Upper lobe of right lung (tissue), 1 donor: ENCODE results near the gene RGS6. TPM values are rescaled to one million over a fixed set of nuclear protein-coding genes. Genes with fewer than 3 reads are reported as not detected.

Experiments
- ATAC-seq: fragments of 200-7000 bp; cut with Tn5 transposase; one replicate; pipeline ENCODE4 v1.9.1; 2020; ENCODE audit warnings: mild to moderate bottlenecking, moderate library complexity
- DNase-seq: peaks from one replicate; pipeline ENCODE4 v3.0.0-alpha.2; 2020
- H3K27ac ChIP-seq: fragments of 200-600 bp; one replicate; pipeline ENCODE4 v1.8.0; 2022
- H3K27me3 ChIP-seq: fragments of 200-600 bp; one replicate; pipeline ENCODE4 v1.8.0; 2022; ENCODE audit warnings: mild to moderate bottlenecking
- H3K36me3 ChIP-seq: fragments of 200-600 bp; one replicate; pipeline ENCODE4 v1.8.0; 2022
- H3K4me1 ChIP-seq: fragments of 200-600 bp; one replicate; pipeline ENCODE4 v1.8.0; 2022
- H3K4me3 ChIP-seq: fragments of 200-600 bp; one replicate; pipeline ENCODE4 v1.8.0; 2022; ENCODE audit warnings: mild to moderate bottlenecking
- H3K9me3 ChIP-seq: fragments of 200-600 bp; one replicate; pipeline ENCODE4 v1.8.0; 2022
- intact Hi-C: fragments of 100-400 bp; cut with DNase I; formaldehyde crosslinking; loops from one replicate; pipeline ENCODE4 v1.11.0; 2022
- total RNA-seq: library from RNA; stranded (reverse); fragmentation: NEBNext Ultra II Directional; extraction: Animal tissue kit (Norgen Biotek cat#: 25700); gene quantifications from one replicate; pipeline ENCODE4 v1.2.1, GENCODE V29; 2021
- TF ChIP-seq, protein P1 (sequence below): fragments of 200-600 bp; IDR thresholded peaks from one replicate; pipeline ENCODE4 v1.8.0; 2022; ENCODE audit warnings: antibody characterized with exemption
- donor health status: DM: no; HTN: yes; CAD: no; lungs with severe emphysema.

Gene RGS6
- total RNA-seq, 1 donor from 2014 or later, result 2.6 TPM

DNA sequence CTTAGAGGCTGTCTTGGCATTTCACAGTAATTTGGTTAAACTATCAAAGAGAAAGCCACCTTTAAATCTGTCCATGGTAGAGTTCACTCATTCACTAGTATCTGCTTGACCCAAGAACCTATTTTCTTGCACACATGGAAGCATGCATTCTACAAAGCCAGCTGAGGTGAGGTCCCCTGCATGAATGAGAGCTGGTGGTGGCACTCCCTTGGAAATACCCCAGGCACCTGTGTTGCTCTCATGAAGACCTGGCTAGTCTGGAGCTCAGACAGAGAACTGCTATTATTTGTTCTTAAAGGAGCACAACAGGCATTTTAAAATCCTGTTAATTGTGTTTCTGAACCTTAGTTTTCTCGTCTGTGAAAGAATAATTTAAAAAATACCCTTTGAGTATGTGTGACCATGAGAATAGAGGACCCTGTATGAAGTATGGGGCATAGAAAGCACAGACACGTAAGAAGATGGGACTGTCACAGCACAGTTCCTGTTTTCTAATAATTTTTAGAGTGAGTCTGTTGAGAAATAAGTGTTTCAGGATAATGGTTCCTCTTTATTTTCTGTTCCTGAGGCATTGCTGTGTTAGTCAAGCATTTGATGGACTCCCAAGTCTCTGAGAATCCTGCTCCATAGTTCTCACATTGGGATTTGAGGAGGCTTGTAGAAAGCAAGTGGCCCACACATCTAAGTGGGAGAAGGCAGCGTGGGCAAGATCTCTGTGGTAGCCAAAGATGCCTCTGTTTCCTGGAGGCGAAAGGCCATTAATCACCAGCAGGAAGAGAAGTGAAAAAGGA lies 10.9 kb downstream of the RGS6 start:
- no peak overlapping the region for H3K4me3 ChIP-seq
- H3K27ac ChIP-seq, result no peak overlapping the region
- H3K9me3 ChIP-seq, result peaks cover 6% of the 10 kb centered on the region
- TF ChIP-seq, protein P1, sequence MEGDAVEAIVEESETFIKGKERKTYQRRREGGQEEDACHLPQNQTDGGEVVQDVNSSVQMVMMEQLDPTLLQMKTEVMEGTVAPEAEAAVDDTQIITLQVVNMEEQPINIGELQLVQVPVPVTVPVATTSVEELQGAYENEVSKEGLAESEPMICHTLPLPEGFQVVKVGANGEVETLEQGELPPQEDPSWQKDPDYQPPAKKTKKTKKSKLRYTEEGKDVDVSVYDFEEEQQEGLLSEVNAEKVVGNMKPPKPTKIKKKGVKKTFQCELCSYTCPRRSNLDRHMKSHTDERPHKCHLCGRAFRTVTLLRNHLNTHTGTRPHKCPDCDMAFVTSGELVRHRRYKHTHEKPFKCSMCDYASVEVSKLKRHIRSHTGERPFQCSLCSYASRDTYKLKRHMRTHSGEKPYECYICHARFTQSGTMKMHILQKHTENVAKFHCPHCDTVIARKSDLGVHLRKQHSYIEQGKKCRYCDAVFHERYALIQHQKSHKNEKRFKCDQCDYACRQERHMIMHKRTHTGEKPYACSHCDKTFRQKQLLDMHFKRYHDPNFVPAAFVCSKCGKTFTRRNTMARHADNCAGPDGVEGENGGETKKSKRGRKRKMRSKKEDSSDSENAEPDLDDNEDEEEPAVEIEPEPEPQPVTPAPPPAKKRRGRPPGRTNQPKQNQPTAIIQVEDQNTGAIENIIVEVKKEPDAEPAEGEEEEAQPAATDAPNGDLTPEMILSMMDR, result no peak
- DNase-seq (no peak), ATAC-seq (no peak)
- H3K36me3 ChIP-seq, result no peaks in the 10 kb centered on the region
- H3K4me1 ChIP-seq, result no peaks in the 10 kb centered on the region
- intact Hi-C loops, result no loop called here
- no peaks in the 10 kb centered on the region for H3K27me3 ChIP-seq

DNA sequence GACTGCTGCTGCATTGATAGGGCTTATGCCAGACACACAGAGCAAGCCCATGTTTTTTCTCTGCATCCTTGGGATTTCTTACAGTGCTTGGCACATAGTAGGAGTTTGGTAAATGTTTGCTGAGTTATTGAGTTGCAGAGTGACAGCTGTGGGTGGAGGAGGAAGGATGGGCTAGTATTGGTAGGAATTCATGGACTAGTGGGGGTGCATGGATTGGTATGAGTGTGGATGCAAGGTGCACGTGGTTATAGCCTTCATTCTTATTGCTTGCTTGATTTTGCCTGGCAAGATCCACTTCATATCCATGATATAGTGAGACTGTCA lies 11.4 kb downstream of the RGS6 start:
- DNase-seq (no peak), ATAC-seq (no peak)
- peaks cover 6% of the 10 kb centered on the region for H3K9me3 ChIP-seq
- TF ChIP-seq, protein P1, result no peak
- H3K27me3 ChIP-seq, result no peaks in the 10 kb centered on the region
- H3K27ac ChIP-seq, result no peak overlapping the region
- H3K4me3 ChIP-seq, result no peak overlapping the region
- no peaks in the 10 kb centered on the region for H3K4me1 ChIP-seq
- intact Hi-C loops, result no loop called here
- no peaks in the 10 kb centered on the region for H3K36me3 ChIP-seq

DNA sequence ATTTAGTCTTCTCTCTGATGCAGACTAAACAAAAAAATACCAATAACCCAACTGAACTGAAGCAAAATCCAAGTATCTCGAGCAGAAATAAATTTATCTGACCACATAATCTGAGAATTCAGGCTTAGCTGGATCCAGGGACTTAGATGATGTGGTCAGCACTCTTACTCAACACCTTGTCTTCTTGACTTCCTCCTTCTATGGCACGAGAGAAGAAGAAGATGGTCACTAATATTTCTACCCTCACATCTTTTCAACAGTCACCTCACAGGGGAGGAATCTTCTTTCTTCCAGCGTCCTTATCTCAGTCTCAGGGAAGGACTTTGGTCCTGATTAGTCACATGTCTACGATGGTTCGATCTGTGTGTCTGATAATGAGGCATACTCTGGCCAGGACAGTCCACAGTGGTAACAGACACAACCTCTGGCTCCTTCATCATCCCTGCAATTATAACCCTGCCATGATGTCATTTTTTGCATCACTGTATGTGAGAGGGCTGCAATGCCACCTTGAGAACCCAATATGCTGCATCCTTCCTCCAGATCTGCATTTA lies 15.8 kb downstream of the RGS6 start:
- Histone ChIP-seq H3K4me3 (no peak overlapping the region), H3K27me3 (no peaks in the 10 kb centered on the region), H3K9me3 (no peaks in the 10 kb centered on the region), H3K4me1 (no peaks in the 10 kb centered on the region), H3K36me3 (no peaks in the 10 kb centered on the region), H3K27ac (no peak overlapping the region)
- intact Hi-C loops, result no loop called here
- TF ChIP-seq, protein P1, result no peak
- ATAC-seq (no peak), DNase-seq (no peak)

DNA sequence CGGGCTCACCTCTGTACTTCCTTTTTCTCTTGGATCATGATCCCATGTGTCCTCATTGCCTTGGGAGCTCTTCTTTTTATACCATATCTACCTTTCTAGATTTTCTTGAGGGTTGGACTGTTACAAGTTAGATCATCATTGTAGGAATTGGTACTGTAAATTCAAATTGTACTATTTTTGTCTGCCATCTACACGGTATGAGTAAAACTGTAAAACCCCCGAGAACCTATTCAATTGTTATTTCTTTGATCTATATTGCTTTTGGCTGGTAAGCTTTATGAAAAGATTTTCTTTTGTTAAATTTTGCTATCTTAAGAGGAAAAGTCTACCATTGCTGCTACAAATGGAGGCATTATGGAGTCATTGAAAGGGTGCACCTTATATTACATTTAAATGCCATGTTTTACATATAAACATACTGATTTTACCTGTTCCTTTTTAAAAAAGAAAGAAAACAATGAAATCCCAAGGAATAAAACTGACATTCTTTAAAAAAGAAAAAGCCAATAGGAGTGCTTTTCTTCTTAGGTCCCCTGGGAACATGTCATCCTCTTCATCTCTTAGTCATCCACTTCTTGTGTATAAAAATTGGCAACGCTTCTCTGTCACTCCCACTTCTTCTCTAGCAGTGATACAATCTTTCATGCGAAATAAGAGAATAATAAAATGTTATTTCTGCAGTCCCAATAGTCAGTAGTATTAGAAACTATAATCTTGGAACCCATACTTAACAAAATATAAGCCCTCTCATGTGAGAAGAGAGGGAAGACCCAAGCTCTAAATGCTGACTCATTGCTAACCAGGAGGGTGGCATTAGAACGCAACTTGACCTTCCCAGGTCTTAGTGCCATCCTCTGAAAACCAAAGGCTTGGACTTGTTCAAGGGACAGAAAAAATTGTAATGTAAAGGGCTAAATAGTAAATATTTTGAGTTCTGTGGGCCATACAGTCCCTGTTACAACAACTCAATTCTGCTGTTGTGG lies 20.4 kb downstream of the RGS6 start:
- ATAC-seq (no peak), DNase-seq (no peak)
- Histone ChIP-seq H3K36me3 (no peaks in the 10 kb centered on the region), H3K27me3 (no peaks in the 10 kb centered on the region), H3K4me3 (no peak overlapping the region), H3K27ac (no peak overlapping the region), H3K4me1 (no peaks in the 10 kb centered on the region), H3K9me3 (no peaks in the 10 kb centered on the region)
- TF ChIP-seq, protein P1, result no peak
- intact Hi-C loops, result no loop called here

DNA sequence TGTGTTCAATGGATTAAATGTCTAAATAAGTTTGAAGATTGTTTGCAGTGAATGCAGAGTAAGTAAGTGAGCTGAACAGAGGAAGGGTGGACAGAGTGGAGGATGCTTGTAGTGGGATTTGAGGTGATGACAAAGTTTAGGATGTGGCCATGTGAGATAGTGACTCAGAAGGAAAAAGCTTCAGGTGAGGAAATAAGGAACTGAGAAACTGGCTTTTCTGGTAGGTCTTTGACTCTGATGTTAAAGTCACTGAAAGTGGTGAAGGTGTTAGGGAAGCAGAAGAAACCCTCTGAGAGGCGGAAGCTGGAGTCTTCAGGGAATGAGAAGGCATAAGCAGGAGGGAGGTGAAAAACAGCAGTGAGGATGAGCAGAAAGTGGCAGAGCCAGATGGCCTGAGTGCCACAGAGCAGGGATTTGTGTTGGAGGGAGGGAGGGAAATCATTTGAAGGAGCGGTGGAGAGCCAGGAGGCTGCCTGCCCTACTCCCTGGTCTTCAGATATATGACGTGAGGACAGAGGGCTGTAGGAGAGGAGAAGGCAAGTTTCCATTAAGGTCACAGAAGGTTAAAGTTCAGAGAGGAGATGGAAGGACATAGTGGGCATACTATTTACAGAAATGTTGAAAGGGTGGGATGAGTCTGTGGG lies 24.8 kb downstream of the RGS6 start:
- no peaks in the 10 kb centered on the region for H3K4me1 ChIP-seq
- TF ChIP-seq, protein P1, result no peak
- intact Hi-C loops, result no loop called here
- H3K27me3 ChIP-seq, result no peaks in the 10 kb centered on the region
- H3K36me3 ChIP-seq, result no peaks in the 10 kb centered on the region
- DNase-seq (no peak), ATAC-seq (no peak)
- no peak overlapping the region for H3K27ac ChIP-seq
- no peaks in the 10 kb centered on the region for H3K9me3 ChIP-seq
- no peak overlapping the region for H3K4me3 ChIP-seq
